ENCODE data around the gene NCOA1. TPM values are rescaled to one million over a fixed set of nuclear protein-coding genes. Genes with fewer than 3 reads are reported as not detected.

Gene NCOA1
- total RNA-seq, 1 donor from 2014 or later: 3.4 TPM

DNA sequence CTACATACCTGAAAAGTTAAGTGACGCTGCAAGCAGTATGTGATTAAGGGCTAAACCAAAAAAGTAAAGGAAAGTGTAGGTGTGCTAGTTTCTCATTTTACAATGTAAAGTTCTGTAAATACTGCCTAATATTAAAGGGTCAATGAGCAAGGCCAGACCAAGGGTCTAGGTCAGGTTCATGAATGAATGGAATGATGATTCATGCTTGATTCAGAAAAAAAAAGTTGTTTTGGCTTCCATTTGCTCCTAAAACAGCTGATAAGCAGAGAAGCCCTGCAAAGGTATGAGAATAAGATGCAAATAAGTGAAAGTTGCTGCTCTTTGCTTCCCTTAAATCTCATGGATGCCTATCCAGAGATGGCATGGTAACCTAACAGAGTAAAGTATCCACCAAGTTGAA is 240.9 kb downstream of the NCOA1 start:
- TF ChIP-seq, protein P1, sequence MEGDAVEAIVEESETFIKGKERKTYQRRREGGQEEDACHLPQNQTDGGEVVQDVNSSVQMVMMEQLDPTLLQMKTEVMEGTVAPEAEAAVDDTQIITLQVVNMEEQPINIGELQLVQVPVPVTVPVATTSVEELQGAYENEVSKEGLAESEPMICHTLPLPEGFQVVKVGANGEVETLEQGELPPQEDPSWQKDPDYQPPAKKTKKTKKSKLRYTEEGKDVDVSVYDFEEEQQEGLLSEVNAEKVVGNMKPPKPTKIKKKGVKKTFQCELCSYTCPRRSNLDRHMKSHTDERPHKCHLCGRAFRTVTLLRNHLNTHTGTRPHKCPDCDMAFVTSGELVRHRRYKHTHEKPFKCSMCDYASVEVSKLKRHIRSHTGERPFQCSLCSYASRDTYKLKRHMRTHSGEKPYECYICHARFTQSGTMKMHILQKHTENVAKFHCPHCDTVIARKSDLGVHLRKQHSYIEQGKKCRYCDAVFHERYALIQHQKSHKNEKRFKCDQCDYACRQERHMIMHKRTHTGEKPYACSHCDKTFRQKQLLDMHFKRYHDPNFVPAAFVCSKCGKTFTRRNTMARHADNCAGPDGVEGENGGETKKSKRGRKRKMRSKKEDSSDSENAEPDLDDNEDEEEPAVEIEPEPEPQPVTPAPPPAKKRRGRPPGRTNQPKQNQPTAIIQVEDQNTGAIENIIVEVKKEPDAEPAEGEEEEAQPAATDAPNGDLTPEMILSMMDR (IDR thresholded peaks at IDR 0.05; ENCODE audit: insufficient read depth, low read length, severe bottlenecking): no peak
- H3K27me3 ChIP-seq (ENCODE audit: control insufficient read depth, insufficient read depth, low read length): no peaks in the 10 kb centered on the region
- no peak for FAIRE-seq

DNA sequence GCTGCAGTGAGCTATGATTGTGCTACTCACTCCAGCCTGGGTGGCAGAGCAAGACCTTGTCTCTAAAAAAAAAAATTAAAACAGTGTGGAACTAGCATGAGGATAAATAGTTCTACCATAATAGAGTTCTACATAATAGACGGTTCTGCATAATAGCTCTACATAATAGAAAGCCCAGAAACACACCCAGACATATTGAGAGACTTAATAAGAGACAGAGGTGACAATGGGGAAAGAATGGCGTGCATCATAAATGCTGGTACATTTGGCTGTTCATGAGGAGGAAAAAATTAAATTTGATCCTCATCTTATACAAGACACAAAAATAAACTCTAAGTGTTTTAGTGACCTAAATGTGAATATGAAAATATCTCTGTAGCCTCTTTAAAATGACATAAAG is 243.7 kb downstream of the NCOA1 start:
- FAIRE-seq (no peak), DNase-seq (ENCODE audit: low read depth) (no peak)
- TF ChIP-seq, protein P1 (IDR thresholded peaks at IDR 0.05; ENCODE audit: insufficient read depth, low read length, severe bottlenecking): no peak
- H3K4me3 ChIP-seq (ENCODE audit: low read depth, low read length): no peak overlapping the region
- H3K36me3 ChIP-seq (ENCODE audit: control insufficient read depth, insufficient read depth, low read length): no peaks in the 10 kb centered on the region
- H3K27me3 ChIP-seq (ENCODE audit: control insufficient read depth, insufficient read depth, low read length): no peaks in the 10 kb centered on the region

More for the DNA sequence above, 240.9 kb downstream of the NCOA1 start:
- Histone ChIP-seq H3K4me3 (ENCODE audit: low read depth, low read length) (no peak overlapping the region), H3K36me3 (ENCODE audit: control insufficient read depth, insufficient read depth, low read length) (no peaks in the 10 kb centered on the region)
- DNase-seq (ENCODE audit: low read depth): peak; percentile 52

DNA sequence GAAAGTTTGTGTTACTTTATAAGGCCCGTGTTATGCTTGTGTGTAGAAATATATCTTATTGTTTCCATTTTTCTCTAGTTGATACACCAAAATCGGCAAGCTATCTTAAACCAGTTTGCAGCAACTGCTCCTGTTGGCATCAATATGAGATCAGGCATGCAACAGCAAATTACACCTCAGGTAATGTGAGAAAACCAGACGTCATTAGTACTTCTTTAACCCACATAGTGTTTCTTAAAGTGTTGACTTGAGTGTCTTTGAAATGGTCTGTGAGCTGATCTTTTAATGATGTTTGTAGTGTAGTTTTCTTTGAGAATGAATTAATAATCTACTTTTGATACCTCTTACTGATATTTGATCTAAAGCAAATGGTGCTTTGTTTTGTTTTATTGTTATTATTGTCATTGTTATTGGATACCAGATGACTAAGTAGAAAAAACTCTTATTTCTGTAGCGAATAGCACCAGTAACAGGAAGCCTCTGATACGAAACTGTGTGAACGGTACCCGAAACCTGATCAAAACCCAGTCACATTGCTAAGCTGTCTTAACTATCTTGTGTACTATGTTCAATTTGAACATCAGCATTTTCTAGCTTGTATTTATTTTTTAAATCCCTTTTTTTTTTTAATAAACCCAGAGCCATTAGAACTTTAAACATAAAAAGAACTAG is 248.4 kb downstream of the NCOA1 start:
- FAIRE-seq: no peak
- H3K4me3 ChIP-seq (ENCODE audit: low read depth, low read length): no peak overlapping the region
- TF ChIP-seq, protein P1 (IDR thresholded peaks at IDR 0.05; ENCODE audit: insufficient read depth, low read length, severe bottlenecking): no peak
- H3K27me3 ChIP-seq (ENCODE audit: control insufficient read depth, insufficient read depth, low read length): no peaks in the 10 kb centered on the region
- DNase-seq (ENCODE audit: low read depth): peak; percentile 78
- peaks cover 2% of the 10 kb centered on the region for H3K36me3 ChIP-seq (ENCODE audit: control insufficient read depth, insufficient read depth, low read length)

DNA sequence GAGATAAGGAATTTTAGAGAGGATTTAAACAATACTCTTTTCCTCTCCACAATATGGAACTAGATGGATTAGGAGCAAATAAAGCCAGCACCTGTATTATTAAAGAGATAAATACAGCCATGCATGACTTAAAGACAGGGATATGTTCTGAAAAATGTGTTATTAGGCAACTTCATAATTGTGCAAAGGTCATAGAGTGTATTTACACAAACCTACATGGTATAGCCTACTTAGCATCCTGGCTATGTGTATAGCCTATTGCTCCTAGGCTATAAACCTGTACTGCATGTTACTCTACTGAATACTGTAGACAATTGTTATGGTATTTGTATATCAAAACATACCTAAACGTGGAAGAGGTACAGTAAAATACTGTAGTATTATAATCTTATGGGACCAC is 249.1 kb downstream of the NCOA1 start:
- FAIRE-seq (no peak), DNase-seq (ENCODE audit: low read depth) (no peak)
- Histone ChIP-seq H3K27me3 (ENCODE audit: control insufficient read depth, insufficient read depth, low read length) (no peaks in the 10 kb centered on the region), H3K36me3 (ENCODE audit: control insufficient read depth, insufficient read depth, low read length) (peaks cover 2% of the 10 kb centered on the region), H3K4me3 (ENCODE audit: low read depth, low read length) (no peak overlapping the region)
- TF ChIP-seq, protein P1 (IDR thresholded peaks at IDR 0.05; ENCODE audit: insufficient read depth, low read length, severe bottlenecking): no peak

DNA sequence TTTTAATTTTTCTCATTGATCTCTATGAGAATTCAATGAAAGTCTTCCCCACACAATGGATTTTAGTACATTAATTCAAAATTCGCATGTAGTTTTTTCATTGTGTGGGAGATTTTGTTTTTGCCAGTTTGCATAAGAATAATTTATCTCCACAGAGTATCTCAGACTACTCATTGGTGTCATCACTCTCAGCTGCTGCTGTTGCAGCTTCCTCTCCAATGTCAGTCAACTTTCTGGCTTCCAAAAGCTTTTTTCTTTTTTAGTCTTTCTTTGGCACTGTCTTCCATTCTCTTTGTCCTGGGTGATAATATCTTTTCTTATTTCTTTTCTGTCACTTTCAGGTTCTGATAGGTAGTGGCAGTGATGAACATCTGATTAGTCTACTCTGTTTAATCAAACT is 251.7 kb downstream of the NCOA1 start:
- FAIRE-seq (no peak), DNase-seq (ENCODE audit: low read depth) (no peak)
- TF ChIP-seq, protein P1 (IDR thresholded peaks at IDR 0.05; ENCODE audit: insufficient read depth, low read length, severe bottlenecking): no peak
- Histone ChIP-seq H3K27me3 (ENCODE audit: control insufficient read depth, insufficient read depth, low read length) (no peaks in the 10 kb centered on the region), H3K36me3 (ENCODE audit: control insufficient read depth, insufficient read depth, low read length) (peaks cover 2% of the 10 kb centered on the region), H3K4me3 (ENCODE audit: low read depth, low read length) (no peak overlapping the region)

DNA sequence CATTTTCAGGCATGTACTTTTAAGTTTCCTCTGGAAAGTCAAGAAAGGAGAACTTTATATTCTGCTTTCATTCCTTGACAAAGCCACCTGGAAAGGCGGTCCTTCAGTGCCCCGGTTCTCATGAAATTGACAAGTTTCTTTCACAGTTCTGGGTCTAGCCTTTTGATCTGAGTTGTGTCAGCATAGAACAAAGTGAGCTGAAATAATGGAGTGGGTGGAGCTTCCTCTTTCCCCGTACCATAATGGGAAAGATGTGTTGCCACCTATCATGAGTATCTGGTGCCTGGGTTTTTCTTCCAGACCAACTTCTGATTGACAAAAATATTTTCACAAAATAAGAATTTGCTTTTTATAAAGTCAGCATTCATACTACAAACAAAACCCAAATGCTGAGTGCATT is 252.9 kb downstream of the NCOA1 start:
- no peak for FAIRE-seq

More for the DNA sequence above, 252.9 kb downstream of the NCOA1 start:
- no peak for DNase-seq (ENCODE audit: low read depth)
- Histone ChIP-seq H3K27me3 (ENCODE audit: control insufficient read depth, insufficient read depth, low read length) (no peaks in the 10 kb centered on the region), H3K36me3 (ENCODE audit: control insufficient read depth, insufficient read depth, low read length) (peaks cover 2% of the 10 kb centered on the region), H3K4me3 (ENCODE audit: low read depth, low read length) (no peak overlapping the region)
- TF ChIP-seq, protein P1 (IDR thresholded peaks at IDR 0.05; ENCODE audit: insufficient read depth, low read length, severe bottlenecking): no peak

Data from bronchial epithelial cell (primary cell).